ENCODE data around the gene CD248.

DNA sequence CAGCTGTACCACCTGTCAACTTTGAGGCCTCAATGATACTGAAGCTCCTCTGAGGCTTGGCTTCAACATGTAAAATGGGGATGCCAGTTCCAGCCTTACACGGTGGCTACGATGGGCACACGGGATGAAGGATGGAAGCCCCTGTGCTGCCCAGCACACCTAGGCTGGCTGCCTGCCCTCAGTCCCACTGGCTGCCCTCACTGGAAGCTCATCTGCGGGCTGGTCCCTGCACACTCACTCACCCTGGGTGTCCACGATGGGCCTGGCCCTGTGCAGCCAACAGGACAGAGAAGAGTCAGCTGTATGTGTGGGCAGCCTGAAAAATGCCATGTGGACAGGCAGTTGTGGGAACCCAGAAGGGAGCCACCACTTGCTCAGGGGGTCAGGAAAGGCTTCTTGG is 30.1 kb downstream of the CD248 start:
- TF ChIP-seq, protein P1, sequence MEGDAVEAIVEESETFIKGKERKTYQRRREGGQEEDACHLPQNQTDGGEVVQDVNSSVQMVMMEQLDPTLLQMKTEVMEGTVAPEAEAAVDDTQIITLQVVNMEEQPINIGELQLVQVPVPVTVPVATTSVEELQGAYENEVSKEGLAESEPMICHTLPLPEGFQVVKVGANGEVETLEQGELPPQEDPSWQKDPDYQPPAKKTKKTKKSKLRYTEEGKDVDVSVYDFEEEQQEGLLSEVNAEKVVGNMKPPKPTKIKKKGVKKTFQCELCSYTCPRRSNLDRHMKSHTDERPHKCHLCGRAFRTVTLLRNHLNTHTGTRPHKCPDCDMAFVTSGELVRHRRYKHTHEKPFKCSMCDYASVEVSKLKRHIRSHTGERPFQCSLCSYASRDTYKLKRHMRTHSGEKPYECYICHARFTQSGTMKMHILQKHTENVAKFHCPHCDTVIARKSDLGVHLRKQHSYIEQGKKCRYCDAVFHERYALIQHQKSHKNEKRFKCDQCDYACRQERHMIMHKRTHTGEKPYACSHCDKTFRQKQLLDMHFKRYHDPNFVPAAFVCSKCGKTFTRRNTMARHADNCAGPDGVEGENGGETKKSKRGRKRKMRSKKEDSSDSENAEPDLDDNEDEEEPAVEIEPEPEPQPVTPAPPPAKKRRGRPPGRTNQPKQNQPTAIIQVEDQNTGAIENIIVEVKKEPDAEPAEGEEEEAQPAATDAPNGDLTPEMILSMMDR (IDR thresholded peaks at IDR 0.05; ENCODE audit: borderline replicate concordance, extremely low read depth, low read length, poor library complexity, severe bottlenecking), result no peak
- TF ChIP-seq EZH2 (IDR thresholded peaks at IDR 0.05; ENCODE audit: borderline replicate concordance, low read depth, low read length, severe bottlenecking), result no peak

All from DND-41 (cell line).